Measurements from ENCODE around the gene IPO13. TPM values are rescaled to one million over a fixed set of nuclear protein-coding genes. Genes with fewer than 3 reads are reported as not detected.

IPO13 gene
- total and polyA plus RNA-seq, 2 experiments from 2014 or later, result 20.6 to 30.7 TPM

DNA sequence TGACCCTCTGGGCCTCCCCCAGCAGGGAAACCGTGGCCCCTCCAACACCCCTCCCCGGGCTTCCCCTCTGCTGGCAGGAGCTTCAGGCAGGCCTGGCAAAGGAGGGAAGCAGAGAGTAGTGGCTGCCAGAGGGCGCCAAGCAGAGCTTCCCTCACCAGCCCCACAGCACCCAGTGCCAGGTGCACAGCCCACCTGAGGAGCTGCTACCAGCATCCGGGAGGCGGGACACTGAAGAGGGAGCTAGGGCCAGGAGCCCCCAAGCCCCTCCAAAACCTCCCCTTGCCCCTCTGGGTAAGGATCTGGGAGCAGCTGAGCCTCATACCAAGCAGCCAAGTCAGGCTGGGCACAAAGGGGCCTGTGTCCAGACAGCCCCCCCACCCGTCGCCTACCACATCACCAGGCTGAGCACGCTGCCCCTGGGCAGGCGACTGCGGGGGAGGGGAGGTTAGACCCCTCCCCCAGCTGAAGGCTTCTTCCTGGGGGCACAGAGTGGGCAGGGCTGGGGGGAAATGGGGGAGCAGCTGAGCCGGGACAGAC lies 64.3 kb downstream of the IPO13 start:
- no peaks in the 10 kb centered on the region for H3K9me3 ChIP-seq (ENCODE audit: low read depth)
- TF ChIP-seq EZH2 (IDR thresholded peaks at IDR 0.05; ENCODE audit: borderline replicate concordance), result no peak
- TF ChIP-seq, protein P1, sequence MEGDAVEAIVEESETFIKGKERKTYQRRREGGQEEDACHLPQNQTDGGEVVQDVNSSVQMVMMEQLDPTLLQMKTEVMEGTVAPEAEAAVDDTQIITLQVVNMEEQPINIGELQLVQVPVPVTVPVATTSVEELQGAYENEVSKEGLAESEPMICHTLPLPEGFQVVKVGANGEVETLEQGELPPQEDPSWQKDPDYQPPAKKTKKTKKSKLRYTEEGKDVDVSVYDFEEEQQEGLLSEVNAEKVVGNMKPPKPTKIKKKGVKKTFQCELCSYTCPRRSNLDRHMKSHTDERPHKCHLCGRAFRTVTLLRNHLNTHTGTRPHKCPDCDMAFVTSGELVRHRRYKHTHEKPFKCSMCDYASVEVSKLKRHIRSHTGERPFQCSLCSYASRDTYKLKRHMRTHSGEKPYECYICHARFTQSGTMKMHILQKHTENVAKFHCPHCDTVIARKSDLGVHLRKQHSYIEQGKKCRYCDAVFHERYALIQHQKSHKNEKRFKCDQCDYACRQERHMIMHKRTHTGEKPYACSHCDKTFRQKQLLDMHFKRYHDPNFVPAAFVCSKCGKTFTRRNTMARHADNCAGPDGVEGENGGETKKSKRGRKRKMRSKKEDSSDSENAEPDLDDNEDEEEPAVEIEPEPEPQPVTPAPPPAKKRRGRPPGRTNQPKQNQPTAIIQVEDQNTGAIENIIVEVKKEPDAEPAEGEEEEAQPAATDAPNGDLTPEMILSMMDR (IDR thresholded peaks at IDR 0.05; ENCODE audit: poor library complexity), result no peak
- no peak for TF ChIP-seq EZH2phosphoT487 (IDR thresholded peaks at IDR 0.05; ENCODE audit: low read depth, severe bottlenecking, unreplicated experiment)
- H2AFZ ChIP-seq, result no peak overlapping the region
- no peaks in the 10 kb centered on the region for H3K4me1 ChIP-seq (ENCODE audit: insufficient read depth)
- no peaks in the 10 kb centered on the region for H3K36me3 ChIP-seq (replicated peaks; ENCODE audit: insufficient read depth, low read depth)
- WGBS (ENCODE audit: low lambda C conversion rate, missing lambda C conversion rate), result 96% methylated on average over 9 of the region's 11 CpGs
- H4K20me1 ChIP-seq (ENCODE audit: insufficient read depth, poor library complexity, severe bottlenecking), result no peaks in the 10 kb centered on the region
- no peaks in the 10 kb centered on the region for H3K9me2 ChIP-seq (replicated peaks; ENCODE audit: insufficient read depth)
- no peak overlapping the region for H3K4me3 ChIP-seq
- H3K27me3 ChIP-seq, result no peaks in the 10 kb centered on the region
- no peak overlapping the region for H3K4me2 ChIP-seq
- H3K27ac ChIP-seq, result no peak overlapping the region
- no peaks in the 10 kb centered on the region for H3K79me2 ChIP-seq
- DNase-seq (ENCODE audit: low spot score), result no peak

DNA sequence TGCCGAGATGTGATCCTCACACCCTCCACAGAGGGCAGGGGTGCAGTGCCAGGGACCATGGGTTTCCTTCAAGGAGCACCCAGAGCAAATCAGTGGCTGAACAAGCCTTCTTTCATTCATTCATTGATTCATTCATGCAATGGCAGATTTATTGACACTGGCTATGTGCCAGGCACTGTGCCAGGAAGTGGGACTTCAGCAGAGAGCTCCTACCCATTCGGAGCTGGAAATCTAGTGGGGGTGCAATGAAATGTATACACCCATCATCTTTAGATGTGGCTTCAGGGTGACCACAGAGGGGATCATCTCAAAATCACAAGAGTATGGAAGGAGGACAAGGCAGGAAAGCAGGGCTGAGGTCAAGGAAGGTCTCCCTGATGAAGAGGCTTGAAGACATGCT lies 65.7 kb downstream of the IPO13 start:
- no peaks in the 10 kb centered on the region for H3K4me1 ChIP-seq (ENCODE audit: insufficient read depth)
- 83% methylated on average over 2 of the region's 2 CpGs for WGBS (ENCODE audit: low lambda C conversion rate, missing lambda C conversion rate)
- no peak for TF ChIP-seq EZH2 (IDR thresholded peaks at IDR 0.05; ENCODE audit: borderline replicate concordance)
- TF ChIP-seq, protein P1 (IDR thresholded peaks at IDR 0.05; ENCODE audit: poor library complexity), result no peak
- TF ChIP-seq EZH2phosphoT487 (IDR thresholded peaks at IDR 0.05; ENCODE audit: low read depth, severe bottlenecking, unreplicated experiment), result no peak
- no peak overlapping the region for H3K27ac ChIP-seq
- H3K4me3 ChIP-seq, result no peak overlapping the region
- H4K20me1 ChIP-seq (ENCODE audit: insufficient read depth, poor library complexity, severe bottlenecking), result no peaks in the 10 kb centered on the region
- no peak for DNase-seq (ENCODE audit: low spot score)
- H3K36me3 ChIP-seq (replicated peaks; ENCODE audit: insufficient read depth, low read depth), result no peaks in the 10 kb centered on the region
- no peaks in the 10 kb centered on the region for H3K79me2 ChIP-seq
- H3K9me2 ChIP-seq (replicated peaks; ENCODE audit: insufficient read depth), result no peaks in the 10 kb centered on the region
- no peaks in the 10 kb centered on the region for H3K27me3 ChIP-seq
- no peak overlapping the region for H2AFZ ChIP-seq
- H3K4me2 ChIP-seq, result no peak overlapping the region
- H3K9me3 ChIP-seq (ENCODE audit: low read depth), result no peaks in the 10 kb centered on the region

GRCh38 chr1:44012941-44013609 lies 66.3 kb downstream of the IPO13 start:
- H3K4me1 ChIP-seq (ENCODE audit: insufficient read depth), result no peaks in the 10 kb centered on the region
- DNase-seq (ENCODE audit: low spot score), result no peak
- no peaks in the 10 kb centered on the region for H3K9me2 ChIP-seq (replicated peaks; ENCODE audit: insufficient read depth)
- no peak overlapping the region for H3K4me3 ChIP-seq
- H3K79me2 ChIP-seq, result no peaks in the 10 kb centered on the region
- H3K27ac ChIP-seq, result no peak overlapping the region
- no peak overlapping the region for H2AFZ ChIP-seq
- H3K4me2 ChIP-seq, result no peak overlapping the region
- no peaks in the 10 kb centered on the region for H3K9me3 ChIP-seq (ENCODE audit: low read depth)
- no peaks in the 10 kb centered on the region for H3K36me3 ChIP-seq (replicated peaks; ENCODE audit: insufficient read depth, low read depth)
- H4K20me1 ChIP-seq (ENCODE audit: insufficient read depth, poor library complexity, severe bottlenecking), result no peaks in the 10 kb centered on the region
- H3K27me3 ChIP-seq, result no peaks in the 10 kb centered on the region
- 77% methylated on average over 13 of the region's 13 CpGs for WGBS (ENCODE audit: low lambda C conversion rate, missing lambda C conversion rate)
- TF ChIP-seq, protein P1 (IDR thresholded peaks at IDR 0.05; ENCODE audit: poor library complexity), result no peak
- TF ChIP-seq EZH2phosphoT487 (IDR thresholded peaks at IDR 0.05; ENCODE audit: low read depth, severe bottlenecking, unreplicated experiment) (no peak), EZH2 (IDR thresholded peaks at IDR 0.05; ENCODE audit: borderline replicate concordance) (no peak)

Measured in hepatocyte (in vitro differentiated cells).